SIG-M5 treated with dmso at 0.1 percent for 504 hours (cell line): ENCODE results near the gene DENND5B.
"Not testable (repeated sequence)": the region's sequence is repeated elsewhere in the genome, so short reads cannot be mapped to it uniquely, and the experiment has no call there.

Experiments used
- DNase-seq: peaks from one replicate; lab custom pipeline; 2025; ENCODE audit not compliant: unreplicated experiment; lab: John Stamatoyannopoulos, UW

DENND5B gene

GRCh38 chr12:31388713-31389112 is 202.2 kb downstream of the DENND5B start:
- DNase-seq = no peak

- DNase-seq = no peak
Measured at GRCh38 chr12:31387466-31387865, 203.5 kb downstream of the DENND5B start.

- no peak for DNase-seq
Measured at GRCh38 chr12:31387011-31387410, 203.9 kb downstream of the DENND5B start.

- DNase-seq = no peak
Measured at GRCh38 chr12:31386364-31386777, 204.6 kb downstream of the DENND5B start.

- not testable (repeated sequence) for DNase-seq
Measured at GRCh38 chr12:31377210-31377609, 213.7 kb downstream of the DENND5B start.

GRCh38 chr12:31375422-31375821 is 215.5 kb downstream of the DENND5B start:
- DNase-seq = not testable (repeated sequence)

GRCh38 chr12:31371256-31371620 is 219.7 kb downstream of the DENND5B start:
- no peak for DNase-seq

- no peak for DNase-seq
Measured at GRCh38 chr12:31370531-31371255, 220.2 kb downstream of the DENND5B start.

GRCh38 chr12:31369712-31370521 is 221.0 kb downstream of the DENND5B start:
- DNase-seq = no peak

GRCh38 chr12:31368666-31369361 is 222.1 kb downstream of the DENND5B start:
- DNase-seq = no peak

- DNase-seq = no peak
Measured at GRCh38 chr12:31366104-31366621, 224.8 kb downstream of the DENND5B start.

GRCh38 chr12:31363831-31364230 is 227.1 kb downstream of the DENND5B start:
- no peak for DNase-seq

- DNase-seq = no peak
Measured at GRCh38 chr12:31363416-31363809, 227.5 kb downstream of the DENND5B start.

- peak; percentile 83 for DNase-seq
Measured at GRCh38 chr12:31362759-31363415, 228.0 kb downstream of the DENND5B start.

- DNase-seq = no peak
Measured at GRCh38 chr12:31362115-31362758, 228.7 kb downstream of the DENND5B start.

- no peak for DNase-seq
Measured at GRCh38 chr12:31361730-31362114, 229.2 kb downstream of the DENND5B start.

GRCh38 chr12:31355747-31356107 is 235.2 kb downstream of the DENND5B start:
- no peak for DNase-seq

GRCh38 chr12:31353750-31354708 is 236.9 kb downstream of the DENND5B start:
- peak; percentile 19 for DNase-seq

- no peak for DNase-seq
Measured at GRCh38 chr12:31346267-31346666, 244.7 kb downstream of the DENND5B start.
